Pons (tissue), 1 donor: Measurements from ENCODE around the gene REST.

Experiments used
- DNase-seq: peaks from one replicate; pipeline ENCODE4 v3.0.0-alpha.2; 2016; ENCODE audit warnings: low spot score

The REST gene

DNA sequence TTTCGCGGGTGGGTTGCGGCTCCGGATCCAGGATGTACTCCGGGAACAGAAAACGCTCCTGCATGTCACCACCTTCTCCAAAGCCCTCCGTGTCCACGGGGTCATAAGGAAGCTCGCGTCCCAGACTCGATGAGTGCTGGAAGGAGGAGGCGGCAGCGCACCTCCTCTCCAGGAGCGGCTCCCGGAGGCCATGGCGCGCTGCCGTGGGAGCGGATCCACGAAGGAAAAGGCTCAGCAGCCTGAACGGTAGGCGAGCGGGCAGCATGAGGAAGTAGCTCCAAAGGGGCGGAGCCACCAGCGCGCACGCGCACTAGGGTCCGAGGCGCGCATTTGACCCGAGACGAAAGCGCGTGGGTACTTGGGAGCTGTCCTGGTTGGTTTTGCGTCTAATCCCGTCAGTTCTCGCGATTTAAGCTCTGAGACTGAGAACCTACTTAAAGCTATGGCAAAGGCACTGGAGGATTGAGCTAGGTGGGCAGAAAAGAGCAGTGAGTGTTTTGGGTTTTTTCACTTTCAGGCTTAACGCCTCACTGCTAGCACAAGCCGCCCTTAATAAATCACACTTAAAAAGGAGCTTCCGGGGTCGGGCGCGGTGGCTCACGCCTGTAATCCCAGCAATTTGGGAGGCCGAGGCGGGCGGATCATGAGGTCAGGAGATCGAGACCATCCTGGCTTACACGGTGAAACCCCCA is 69.8 kb downstream of the REST start, which contains the start of gene NOA1:
TSS of gene NOA1 (minus strand) at position 286 of the 692 bp plus-strand sequence. CDS start at position 265, 21 bp downstream.
- DNase-seq: peak; percentile 98

DNA sequence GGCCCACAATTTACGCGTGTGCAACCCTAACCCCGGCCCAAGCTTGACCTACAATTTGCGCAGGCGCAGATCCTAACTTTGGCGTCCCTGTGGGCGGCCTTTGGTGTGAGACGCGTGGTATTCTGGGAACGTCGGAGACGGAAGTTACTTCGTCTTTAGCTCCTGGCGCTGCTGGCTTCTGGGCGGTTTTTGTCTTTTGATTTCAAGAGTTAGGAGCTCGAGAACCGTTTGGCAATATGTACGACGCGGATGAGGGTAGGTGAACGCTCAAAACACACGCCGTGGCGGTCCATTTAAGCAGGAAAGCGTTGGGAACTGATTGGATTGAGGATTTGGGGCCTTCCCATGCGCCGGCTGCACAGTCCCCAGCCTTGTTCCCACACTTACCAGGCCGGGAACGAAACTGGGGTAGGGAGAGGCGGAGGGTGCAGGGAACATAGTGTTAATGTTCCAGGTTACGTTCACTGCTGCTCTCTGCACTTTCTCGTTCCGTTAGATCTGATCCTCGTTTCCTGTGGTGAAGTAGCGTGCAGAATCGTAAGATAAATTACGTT is 71.1 kb downstream of the REST start, which contains the start of gene POLR2B:
TSS of gene POLR2B (plus strand) at position 147 of the 554 bp plus-strand sequence. CDS start at position 237, 90 bp downstream.
- peak; percentile 97 for DNase-seq

DNA sequence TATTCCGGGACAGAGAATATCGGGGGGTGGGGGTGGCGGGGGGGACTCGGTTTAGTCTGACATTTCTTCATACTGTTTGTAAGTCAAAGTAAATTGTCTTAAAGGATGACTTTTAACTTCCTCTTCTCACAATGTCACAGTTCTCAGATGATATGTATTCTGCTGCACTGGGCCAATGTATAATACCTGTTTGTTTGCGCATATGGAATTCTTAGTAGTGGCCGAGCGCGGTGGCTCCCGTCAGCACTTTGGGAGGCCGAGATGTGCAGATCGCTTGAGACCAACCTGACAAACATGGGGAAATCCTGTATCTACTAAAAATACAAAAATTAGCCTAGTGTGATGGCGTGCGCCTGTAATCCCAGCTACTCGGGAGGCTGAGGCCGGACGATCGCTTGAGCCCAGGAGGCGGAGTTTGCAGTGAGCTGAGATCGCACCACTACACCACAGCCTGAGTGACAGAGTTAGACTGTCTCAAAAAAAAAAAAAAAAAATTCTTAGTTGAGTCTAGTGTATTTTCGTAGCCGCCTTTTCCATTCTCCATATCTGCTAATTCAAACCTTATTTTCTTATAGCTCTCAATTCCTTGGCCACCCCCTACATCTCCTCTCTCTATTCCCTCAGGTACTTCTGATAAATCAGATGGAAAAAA is 71.8 kb downstream of the REST start:
- DNase-seq: no peak

DNA sequence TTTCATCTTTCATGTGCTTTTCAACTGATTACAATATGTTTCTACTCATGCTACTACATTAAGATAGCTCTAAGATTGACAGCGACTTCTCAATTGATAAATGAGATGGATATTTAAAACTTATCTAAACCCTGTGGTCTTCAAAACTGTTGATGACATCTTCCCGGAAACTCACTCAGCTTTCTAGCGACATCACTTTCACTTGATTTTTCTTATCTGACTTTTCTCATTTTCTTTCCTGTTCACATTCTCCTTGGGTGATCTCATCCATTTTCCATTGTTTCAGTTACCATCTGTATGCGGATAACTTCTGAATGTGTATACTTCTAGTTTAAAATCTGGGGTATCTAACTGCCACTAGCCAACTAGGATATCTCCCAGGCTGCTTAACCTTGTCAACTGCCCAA is 74.1 kb downstream of the REST start:
- no peak for DNase-seq

DNA sequence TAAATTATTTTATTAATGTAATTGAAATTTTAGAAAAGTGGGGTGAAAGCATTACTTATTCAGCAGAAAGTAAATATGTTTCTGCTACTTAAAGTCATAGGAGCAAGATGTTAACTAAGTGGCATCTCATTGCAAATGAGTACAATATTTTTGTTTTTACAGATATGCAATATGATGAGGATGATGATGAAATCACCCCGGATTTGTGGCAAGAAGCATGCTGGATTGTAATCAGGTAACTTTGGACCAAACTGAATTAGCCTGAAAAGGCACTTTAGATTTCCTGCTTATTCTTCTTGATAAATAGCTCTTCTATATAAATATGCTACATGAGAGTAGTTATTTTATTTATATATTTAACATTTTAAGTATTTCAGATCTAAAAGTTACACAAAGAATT is 78.5 kb downstream of the REST start:
- no peak for DNase-seq

DNA sequence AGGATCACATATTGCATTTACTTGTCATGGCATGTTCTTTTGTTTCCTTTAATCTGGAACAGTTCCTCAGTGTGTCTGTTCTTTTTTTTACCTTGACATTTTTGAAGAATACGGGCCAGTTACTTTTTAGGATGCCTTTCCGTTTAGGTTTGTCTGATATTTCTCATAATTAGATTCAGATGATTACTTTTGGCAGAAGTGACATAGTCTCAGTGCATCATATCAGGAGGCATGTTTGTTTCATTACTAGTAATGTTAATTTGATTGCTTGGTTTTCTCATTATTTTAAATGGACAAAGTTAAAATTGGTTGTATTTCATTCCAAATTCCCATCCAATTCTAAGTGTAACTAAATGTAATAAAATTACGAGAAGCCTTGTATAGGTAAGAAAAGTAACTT is 79.3 kb downstream of the REST start:
- DNase-seq: no peak

DNA sequence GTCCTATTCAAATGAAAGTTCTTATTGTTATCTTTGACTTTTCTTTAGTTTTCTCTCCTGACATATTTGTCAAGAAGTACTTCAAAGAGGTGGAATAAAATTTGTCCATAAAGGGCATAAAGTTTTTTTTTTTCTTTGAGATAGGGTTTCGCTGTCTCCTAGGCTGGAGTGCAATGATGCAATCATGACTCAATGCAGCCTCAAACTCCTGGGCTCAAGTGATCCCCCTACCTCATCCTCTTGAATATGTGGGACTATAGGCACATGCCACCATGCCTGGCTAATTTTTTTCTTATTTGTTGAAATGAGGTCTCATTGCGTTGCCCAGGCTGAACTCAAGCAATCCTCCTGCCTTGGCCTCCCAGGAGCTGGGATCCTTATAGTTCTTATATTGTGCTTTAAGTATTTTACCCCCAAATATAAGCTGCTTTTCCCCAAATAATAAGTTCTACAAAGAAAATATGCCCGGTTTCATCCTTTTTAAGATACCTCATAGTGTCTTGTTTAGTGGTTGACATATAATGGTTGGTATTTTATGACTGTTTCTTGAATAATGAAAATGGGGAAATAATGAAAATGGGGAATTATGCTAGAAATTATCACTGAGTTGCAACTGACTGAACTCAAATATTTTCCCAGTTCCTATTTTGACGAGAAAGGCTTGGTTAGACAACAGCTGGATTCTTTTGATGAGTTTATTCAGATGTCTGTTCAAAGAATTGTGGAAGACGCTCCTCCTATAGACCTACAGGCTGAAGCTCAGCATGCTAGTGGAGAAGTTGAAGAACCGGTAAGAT is 82.6 kb downstream of the REST start:
- DNase-seq: no peak

DNA sequence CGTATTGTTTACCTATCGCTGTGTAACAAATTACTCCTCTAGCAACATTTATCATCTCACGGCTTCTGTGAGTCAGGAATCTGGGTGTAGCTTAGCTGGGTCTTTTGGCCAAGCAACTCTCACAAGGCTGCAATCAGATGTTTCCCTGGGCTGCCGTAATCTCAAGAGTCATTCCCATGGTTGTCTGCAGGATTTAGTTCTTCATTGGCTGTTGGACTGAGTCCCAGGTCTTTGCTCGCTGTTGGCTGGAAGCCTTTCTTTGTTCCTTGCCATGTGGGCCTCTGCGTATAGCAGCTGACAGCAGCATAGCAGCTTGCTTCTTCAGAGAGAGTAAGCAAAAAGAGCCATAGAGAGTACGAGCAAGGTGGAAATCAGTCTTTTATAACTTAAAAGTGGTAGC is 87.8 kb downstream of the REST start:
- DNase-seq: peak; percentile 96

DNA sequence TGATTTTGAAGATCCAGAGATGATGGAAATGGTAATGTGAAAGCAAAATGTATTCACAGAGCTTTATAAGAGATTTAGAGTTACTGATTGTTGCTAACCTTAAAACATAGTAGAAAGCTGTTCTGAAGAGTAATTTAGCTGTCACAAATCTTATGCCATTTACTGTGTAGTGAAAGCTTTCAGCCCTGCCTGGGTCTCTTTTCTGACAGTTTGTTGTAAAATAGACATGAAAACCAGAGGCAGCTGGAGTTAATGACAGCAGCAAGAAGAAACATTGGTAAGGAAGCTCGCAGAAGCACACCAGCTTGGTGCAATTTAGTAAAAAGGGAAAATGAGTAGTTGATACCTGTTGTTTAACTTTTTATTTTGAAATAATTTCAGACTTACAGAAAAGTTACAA is 92.1 kb downstream of the REST start:
- DNase-seq: no peak

DNA sequence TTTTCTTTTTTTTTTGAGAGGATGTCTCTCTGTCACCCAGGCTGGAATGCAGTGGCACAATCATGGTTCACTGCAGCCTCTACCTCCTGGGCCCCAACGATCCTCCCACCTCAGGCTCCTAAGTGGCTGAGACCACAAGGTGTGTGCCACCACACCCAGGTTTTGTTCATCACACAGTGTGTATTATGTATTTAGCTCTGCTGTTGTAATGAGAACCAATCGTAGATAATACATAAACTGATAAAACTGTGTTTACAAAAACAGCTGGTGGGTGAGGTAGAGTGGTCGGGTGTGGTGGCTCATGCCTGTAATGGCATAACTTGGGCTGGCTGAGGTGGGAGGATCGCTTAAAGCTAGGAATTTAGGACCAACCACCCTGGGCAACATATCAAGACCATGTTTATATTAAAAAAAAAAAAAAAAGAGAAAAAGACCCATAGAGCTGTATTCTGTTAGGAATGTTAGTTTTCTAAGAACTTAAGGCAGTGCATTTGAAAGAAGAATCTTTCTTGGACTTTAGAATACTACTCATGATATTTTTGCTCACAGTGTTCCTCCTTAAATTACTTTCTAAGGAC is 105.9 kb downstream of the REST start:
- no peak for DNase-seq
